SIG-M5 treated with dmso at 0.1 percent for 504 hours (cell line): ENCODE measurements around the gene GAS6.
"Not testable (repeated sequence)": the region's sequence is repeated elsewhere in the genome, so short reads cannot be mapped to it uniquely, and the experiment has no call there.

Experiments
- DNase-seq: peaks from one replicate; lab custom pipeline; 2025; ENCODE audit not compliant: unreplicated experiment; lab: John Stamatoyannopoulos, UW

The GAS6 gene

GRCh38 chr13:113810640-113811039, 53.2 kb downstream of the GAS6 start:
- no peak for DNase-seq

- DNase-seq = no peak
These were observed 53.9 kb downstream of the GAS6 start for GRCh38 chr13:113809934-113810333.

GRCh38 chr13:113808058-113808834, 55.6 kb downstream of the GAS6 start:
- no peak for DNase-seq

GRCh38 chr13:113806526-113806925, 57.4 kb downstream of the GAS6 start:
- no peak for DNase-seq

GRCh38 chr13:113806104-113806471, 57.8 kb downstream of the GAS6 start:
- DNase-seq = no peak

- no peak for DNase-seq
These were observed 58.3 kb downstream of the GAS6 start for GRCh38 chr13:113805431-113806103.

- DNase-seq = no peak
These were observed 59.0 kb downstream of the GAS6 start for GRCh38 chr13:113804703-113805430.

- DNase-seq = no peak
These were observed 59.7 kb downstream of the GAS6 start for GRCh38 chr13:113804017-113804702.

GRCh38 chr13:113803409-113804016, 60.4 kb downstream of the GAS6 start:
- no peak for DNase-seq

- no peak for DNase-seq
These were observed 61.1 kb downstream of the GAS6 start for GRCh38 chr13:113802761-113803160.

- DNase-seq = no peak
These were observed 61.8 kb downstream of the GAS6 start for GRCh38 chr13:113802090-113802531.

- no peak for DNase-seq
These were observed 62.5 kb downstream of the GAS6 start for GRCh38 chr13:113801289-113801961.

- DNase-seq = no peak
These were observed 63.3 kb downstream of the GAS6 start for GRCh38 chr13:113800576-113800926.

GRCh38 chr13:113798200-113798811, 65.6 kb downstream of the GAS6 start:
- no peak for DNase-seq

- no peak for DNase-seq
These were observed 66.8 kb downstream of the GAS6 start for GRCh38 chr13:113796964-113797676.

- no peak for DNase-seq
These were observed 67.5 kb downstream of the GAS6 start for GRCh38 chr13:113796211-113796963.

GRCh38 chr13:113795362-113795761, 68.5 kb downstream of the GAS6 start:
- not testable (repeated sequence) for DNase-seq

- no peak for DNase-seq
These were observed 69.1 kb downstream of the GAS6 start for GRCh38 chr13:113794764-113795173.

GRCh38 chr13:113794086-113794485, 69.8 kb downstream of the GAS6 start:
- DNase-seq = no peak
